Measurements from ENCODE around the gene UNC45A. TPM values are rescaled to one million over a fixed set of nuclear protein-coding genes. Genes with fewer than 3 reads are reported as not detected.
A peak's percentile ranks its signal among the peaks of the same experiment; 100 is the strongest.

UNC45A gene
- total RNA-seq, 2 donors from 2014 or later = 52.2 to 70.1 TPM

DNA sequence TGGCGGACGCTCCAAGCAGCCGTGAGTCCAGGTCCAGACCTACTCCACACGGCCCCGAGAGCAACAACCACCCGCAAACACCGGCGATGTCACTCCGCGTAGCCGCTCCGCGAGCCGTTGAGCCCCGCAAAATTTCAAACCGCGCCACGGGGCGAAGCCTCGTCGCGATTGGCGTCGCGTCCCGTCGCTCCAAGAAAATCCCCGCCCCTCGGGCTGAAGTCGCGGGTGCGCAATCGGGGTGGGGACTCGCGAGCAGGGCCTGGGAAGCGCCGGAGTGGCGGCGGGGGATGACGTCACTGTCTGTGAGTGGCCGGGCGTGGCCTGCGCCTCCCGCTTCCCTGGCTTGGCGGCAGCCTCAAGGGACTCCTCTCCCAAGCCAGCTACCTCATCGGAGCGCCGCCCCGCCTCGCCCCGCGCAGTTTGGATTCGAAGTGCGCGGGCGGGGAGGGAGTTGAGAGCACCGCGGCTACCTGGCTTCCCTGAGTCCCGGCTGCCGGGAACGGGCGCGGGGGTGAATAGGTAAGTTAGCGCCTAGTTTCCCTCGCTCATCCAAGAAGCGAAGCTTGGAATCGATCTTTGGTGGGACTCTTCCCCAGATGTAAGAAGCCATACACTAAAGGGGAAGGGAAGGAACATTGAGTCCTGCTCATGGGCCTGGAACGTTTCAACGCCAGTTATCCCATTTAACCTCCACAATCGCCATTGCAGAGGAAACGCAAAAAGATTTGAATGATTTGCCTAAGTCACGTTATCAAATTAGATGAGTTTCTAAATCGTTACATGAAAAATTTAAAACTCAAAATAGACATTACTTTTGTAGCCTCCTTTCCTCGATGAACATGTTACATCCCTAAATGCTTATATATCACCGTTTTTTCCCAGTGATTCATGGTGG lies 59.6 kb downstream of the UNC45A start, which contains the start of gene PRC1:
Gene PRC1, minus strand, starts transcription at position 119 of the 895 bp plus-strand sequence. Its CDS starts 118 bp downstream, at position 1.
- H3K27me3 ChIP-seq (replicated peaks; ENCODE audit: insufficient read depth) = no peaks in the 10 kb centered on the region
- H3K9me3 ChIP-seq = no peaks in the 10 kb centered on the region
- DNase-seq (ENCODE audit: low spot score) = peak; percentile 99
- H3K36me3 ChIP-seq = peaks cover 0 to 4% of the 10 kb centered on the region in 2 donors
- intact Hi-C loops (cut with DNase I) = loop anchor here (5.0 kb wide), 1 partner anchor 37 kb away; no protein-coding TSS in a partner anchor
- peak; percentile 97 for TF ChIP-seq POLR2AphosphoS5 (IDR thresholded peaks at IDR 0.05)
- TF ChIP-seq, protein P1, sequence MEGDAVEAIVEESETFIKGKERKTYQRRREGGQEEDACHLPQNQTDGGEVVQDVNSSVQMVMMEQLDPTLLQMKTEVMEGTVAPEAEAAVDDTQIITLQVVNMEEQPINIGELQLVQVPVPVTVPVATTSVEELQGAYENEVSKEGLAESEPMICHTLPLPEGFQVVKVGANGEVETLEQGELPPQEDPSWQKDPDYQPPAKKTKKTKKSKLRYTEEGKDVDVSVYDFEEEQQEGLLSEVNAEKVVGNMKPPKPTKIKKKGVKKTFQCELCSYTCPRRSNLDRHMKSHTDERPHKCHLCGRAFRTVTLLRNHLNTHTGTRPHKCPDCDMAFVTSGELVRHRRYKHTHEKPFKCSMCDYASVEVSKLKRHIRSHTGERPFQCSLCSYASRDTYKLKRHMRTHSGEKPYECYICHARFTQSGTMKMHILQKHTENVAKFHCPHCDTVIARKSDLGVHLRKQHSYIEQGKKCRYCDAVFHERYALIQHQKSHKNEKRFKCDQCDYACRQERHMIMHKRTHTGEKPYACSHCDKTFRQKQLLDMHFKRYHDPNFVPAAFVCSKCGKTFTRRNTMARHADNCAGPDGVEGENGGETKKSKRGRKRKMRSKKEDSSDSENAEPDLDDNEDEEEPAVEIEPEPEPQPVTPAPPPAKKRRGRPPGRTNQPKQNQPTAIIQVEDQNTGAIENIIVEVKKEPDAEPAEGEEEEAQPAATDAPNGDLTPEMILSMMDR (IDR thresholded peaks at IDR 0.05) = no peak
- TF ChIP-seq POLR2A (IDR thresholded peaks at IDR 0.05) = no peak
- peak within 1 kb of the TSS; percentile 87 to 91 for H3K4me3 ChIP-seq
- under 1% methylated on average over 52 of the region's 75 CpGs for WGBS
- no peaks in the 10 kb centered on the region for H3K4me1 ChIP-seq (replicated peaks)
- H3K27ac ChIP-seq = peak within 1 kb of the TSS; percentile 87 to 93

DNA sequence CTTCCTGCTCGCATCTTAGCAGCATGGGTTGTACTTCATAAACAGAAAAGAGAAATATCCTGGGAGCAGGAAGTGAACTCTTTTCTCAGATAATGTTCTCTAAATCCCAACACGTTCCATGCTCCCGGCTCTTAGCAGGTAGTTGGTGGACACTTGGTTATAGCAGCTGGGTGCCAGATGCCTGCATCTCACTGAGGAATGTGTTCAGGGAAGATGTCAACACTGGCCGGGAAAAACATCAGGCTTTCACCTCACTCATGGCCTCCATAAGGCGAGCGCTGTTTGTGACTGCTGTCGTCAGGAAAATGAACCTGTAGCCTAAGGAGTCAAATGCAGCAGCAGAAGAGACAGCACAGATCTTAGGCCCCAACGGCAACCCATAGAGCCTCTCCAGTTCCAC lies 63.7 kb downstream of the UNC45A start:
- TF ChIP-seq POLR2AphosphoS5 (IDR thresholded peaks at IDR 0.05) = no peak
- no peak for TF ChIP-seq POLR2A (IDR thresholded peaks at IDR 0.05)
- TF ChIP-seq, protein P1 (IDR thresholded peaks at IDR 0.05) = no peak
- Histone ChIP-seq H3K36me3 (peaks cover 4 to 5% of the 10 kb centered on the region in 2 donors), H3K27ac (no peak overlapping the region), H3K9me3 (no peaks in the 10 kb centered on the region), H3K4me1 (replicated peaks) (no peaks in the 10 kb centered on the region), H3K27me3 (replicated peaks; ENCODE audit: insufficient read depth) (no peaks in the 10 kb centered on the region), H3K4me3 (no peak overlapping the region)
- WGBS = 83% methylated on average over 8 of the region's 8 CpGs
- intact Hi-C loops (cut with DNase I) = no loop called here
- DNase-seq (ENCODE audit: low spot score) = no peak

DNA sequence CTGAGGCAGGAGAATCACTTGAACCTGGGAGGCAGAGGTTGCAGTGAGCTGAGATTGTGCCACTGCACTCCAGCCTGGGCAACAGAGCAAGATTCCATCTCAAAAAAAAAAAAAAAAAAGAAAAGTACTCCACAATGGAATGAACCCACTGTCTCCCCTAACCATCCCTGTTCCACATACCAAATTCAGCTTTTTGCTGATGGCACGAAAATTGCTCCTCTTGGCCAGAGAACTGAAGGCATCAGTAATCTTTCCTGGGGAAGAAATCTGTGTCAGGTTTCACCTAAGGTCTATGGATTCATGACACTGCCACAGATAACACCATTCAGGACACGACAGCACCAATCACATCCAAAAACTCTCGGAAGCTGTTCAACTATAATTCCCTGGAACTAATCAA lies 66.1 kb downstream of the UNC45A start:
- H3K36me3 ChIP-seq = peaks cover 4 to 18% of the 10 kb centered on the region in 2 donors
- H3K4me1 ChIP-seq (replicated peaks) = no peaks in the 10 kb centered on the region
- no peak for TF ChIP-seq POLR2A (IDR thresholded peaks at IDR 0.05)
- TF ChIP-seq, protein P1 (IDR thresholded peaks at IDR 0.05) = no peak
- H3K4me3 ChIP-seq = no peak overlapping the region
- 95% methylated on average over 3 of the region's 3 CpGs for WGBS
- intact Hi-C loops (cut with DNase I) = no loop called here
- H3K27me3 ChIP-seq (replicated peaks; ENCODE audit: insufficient read depth) = no peaks in the 10 kb centered on the region
- no peak for DNase-seq (ENCODE audit: low spot score)
- H3K27ac ChIP-seq = no peak overlapping the region
- H3K9me3 ChIP-seq = no peaks in the 10 kb centered on the region

Small RNA genes within 50 kb of the gene (small RNA-seq; reads per million reads assigned to genes)
- 0 reads per million in 2 donors for gene RF00019

Other genes starting within 250 kb of the UNC45A start
- gene BLM, start 217.9 kb upstream of the UNC45A start, total RNA-seq = 1 to 10 TPM; 1.4 to 4.9 TPM
- 100 to 1,000 TPM in 1 of 2 donors, 10 to 100 TPM in 1; 92.8 to 154 TPM for gene FURIN, start 66.7 kb upstream of the UNC45A start, total RNA-seq
- gene FES, start 50.8 kb upstream of the UNC45A start, total RNA-seq = 10 to 100 TPM; 22.8 to 33.9 TPM
- 100 to 1,000 TPM in 1 of 2 donors, 10 to 100 TPM in 1; 46.6 to 113 TPM for gene MAN2A2, start 32.0 kb upstream of the UNC45A start, total RNA-seq
- gene HDDC3, start 2.7 kb upstream of the UNC45A start, total RNA-seq = 10 to 100 TPM; 16.2 to 30.6 TPM
- 10 to 100 TPM in 1 of 2 donors, 1 to 10 TPM in 1; 9.1 to 13.0 TPM for gene RCCD1, start 19.6 kb downstream of the UNC45A start, total RNA-seq
- 10 to 100 TPM; 13.5 to 37.0 TPM for gene PRC1, start 59.2 kb downstream of the UNC45A start, total RNA-seq
- 10 to 100 TPM in 1 of 2 donors, 1 to 10 TPM in 1; 9.4 to 18.3 TPM for gene VPS33B, start 87.3 kb downstream of the UNC45A start, total RNA-seq
- gene SV2B, start 165.0 kb downstream of the UNC45A start, total RNA-seq = 1 to 10 TPM; 2.3 to 5.4 TPM

Data from prostate gland (tissue), 2 donors.